GM12874 (cell line): ENCODE measurements around the gene ADAMTSL2.

ENCODE experiments used
- TF ChIP-seq, protein P1 (sequence below): IDR thresholded peaks from 2 replicates; pipeline ENCODE4 v1.5.1; 2011; ENCODE audit warnings: low read depth, mild to moderate bottlenecking, control low read depth, low read length, moderate library complexity; ENCODE audit not compliant: insufficient read depth

Gene ADAMTSL2

GRCh38 chr9:133563291-133563796, 28.8 kb downstream of the ADAMTSL2 start:
- TF ChIP-seq, protein P1, sequence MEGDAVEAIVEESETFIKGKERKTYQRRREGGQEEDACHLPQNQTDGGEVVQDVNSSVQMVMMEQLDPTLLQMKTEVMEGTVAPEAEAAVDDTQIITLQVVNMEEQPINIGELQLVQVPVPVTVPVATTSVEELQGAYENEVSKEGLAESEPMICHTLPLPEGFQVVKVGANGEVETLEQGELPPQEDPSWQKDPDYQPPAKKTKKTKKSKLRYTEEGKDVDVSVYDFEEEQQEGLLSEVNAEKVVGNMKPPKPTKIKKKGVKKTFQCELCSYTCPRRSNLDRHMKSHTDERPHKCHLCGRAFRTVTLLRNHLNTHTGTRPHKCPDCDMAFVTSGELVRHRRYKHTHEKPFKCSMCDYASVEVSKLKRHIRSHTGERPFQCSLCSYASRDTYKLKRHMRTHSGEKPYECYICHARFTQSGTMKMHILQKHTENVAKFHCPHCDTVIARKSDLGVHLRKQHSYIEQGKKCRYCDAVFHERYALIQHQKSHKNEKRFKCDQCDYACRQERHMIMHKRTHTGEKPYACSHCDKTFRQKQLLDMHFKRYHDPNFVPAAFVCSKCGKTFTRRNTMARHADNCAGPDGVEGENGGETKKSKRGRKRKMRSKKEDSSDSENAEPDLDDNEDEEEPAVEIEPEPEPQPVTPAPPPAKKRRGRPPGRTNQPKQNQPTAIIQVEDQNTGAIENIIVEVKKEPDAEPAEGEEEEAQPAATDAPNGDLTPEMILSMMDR, result no peak

- TF ChIP-seq, protein P1, result no peak
Measured at GRCh38 chr9:133564451-133565116, 30.1 kb downstream of the ADAMTSL2 start.

DNA sequence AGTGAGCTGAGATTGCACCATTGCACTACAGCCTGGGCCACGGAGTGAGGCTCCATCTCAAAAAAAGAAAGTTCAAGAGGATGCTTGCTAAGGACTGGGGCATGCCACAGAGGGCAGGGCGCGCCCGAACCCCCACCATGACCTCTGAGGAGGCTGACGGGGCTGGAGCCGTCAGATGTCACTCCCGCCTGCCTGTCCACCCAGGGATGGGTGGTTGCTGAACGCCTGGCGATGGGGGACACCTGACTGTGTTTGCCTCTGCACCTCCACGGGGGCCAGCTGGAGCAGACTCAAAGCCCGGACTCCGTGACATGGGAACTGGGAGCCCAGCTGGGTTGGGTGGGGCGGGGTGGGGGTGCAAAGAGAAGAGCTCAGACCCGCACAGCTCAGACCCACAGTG, 31.9 kb downstream of the ADAMTSL2 start:
- TF ChIP-seq, protein P1, result no peak

DNA sequence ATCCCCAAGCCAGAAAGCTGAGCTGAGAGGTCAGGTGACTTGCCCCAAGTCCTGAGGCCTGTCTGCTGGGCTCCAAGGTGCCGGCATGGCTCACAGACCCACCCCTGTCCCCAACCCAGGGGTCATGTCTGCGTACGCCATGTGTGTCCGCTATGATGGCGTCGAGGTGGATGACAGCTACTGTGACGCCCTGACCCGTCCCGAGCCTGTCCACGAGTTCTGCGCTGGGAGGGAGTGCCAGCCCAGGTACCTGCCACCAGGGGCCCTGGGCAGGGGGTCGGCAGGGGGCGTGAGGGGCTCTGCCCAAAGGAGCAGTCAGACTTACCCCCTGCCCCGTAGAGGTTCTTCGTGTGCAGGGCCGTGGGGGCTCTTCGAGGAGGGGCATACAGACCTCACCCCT, 32.3 kb downstream of the ADAMTSL2 start:
- TF ChIP-seq, protein P1, result no peak

GRCh38 chr9:133568186-133568585, 33.7 kb downstream of the ADAMTSL2 start:
- TF ChIP-seq, protein P1, result no peak

- TF ChIP-seq, protein P1, result no peak
Measured at GRCh38 chr9:133569121-133569785, 34.7 kb downstream of the ADAMTSL2 start.

GRCh38 chr9:133569891-133570690, 35.6 kb downstream of the ADAMTSL2 start:
- TF ChIP-seq, protein P1, result no peak
